Astrocyte of the spinal cord (primary cell): ENCODE data around the gene CHD9NB.

Source experiments
- DNase-seq: peaks from one replicate; pipeline ENCODE4 v3.0.0; 2011; ENCODE audit warnings: low read depth, low spot score
- H3K4me3 ChIP-seq: 2 replicates; pipeline ENCODE4 v1.5.1; 2011; ENCODE audit warnings: low read depth, mild to moderate bottlenecking, low read length, moderate library complexity
- in situ Hi-C: cut with HindIII; loops from 2 replicates; pipeline ENCODE4 v1.10.0; 2017; ENCODE audit warnings: low sequenced_read_pairs
- TF ChIP-seq, protein P1 (sequence below): IDR thresholded peaks from 2 replicates; pipeline ENCODE4 v1.5.1; 2012; ENCODE audit warnings: low read depth, mild to moderate bottlenecking, low read length, inconsistent platforms

The CHD9NB gene

DNA sequence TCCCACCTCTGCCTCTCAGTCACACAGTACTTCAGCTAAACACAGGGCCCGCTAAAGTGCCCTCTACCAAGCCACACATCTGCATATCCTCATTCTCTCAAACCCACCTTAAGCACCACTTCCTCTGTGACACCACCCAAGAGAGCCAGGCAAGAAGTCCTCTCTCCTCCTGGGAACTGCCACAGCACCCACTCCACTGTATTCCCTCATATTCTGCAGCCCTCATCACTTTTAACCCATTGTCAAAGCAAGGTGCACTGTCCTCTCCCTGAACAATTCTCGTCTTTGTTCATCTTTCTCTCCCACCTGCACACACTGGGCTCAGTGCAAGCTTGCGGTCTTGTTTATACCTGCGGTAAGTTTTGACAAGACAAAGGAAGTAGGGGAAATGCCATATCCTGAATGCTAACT lies 15.7 kb upstream of the CHD9NB start:
- TF ChIP-seq, protein P1, sequence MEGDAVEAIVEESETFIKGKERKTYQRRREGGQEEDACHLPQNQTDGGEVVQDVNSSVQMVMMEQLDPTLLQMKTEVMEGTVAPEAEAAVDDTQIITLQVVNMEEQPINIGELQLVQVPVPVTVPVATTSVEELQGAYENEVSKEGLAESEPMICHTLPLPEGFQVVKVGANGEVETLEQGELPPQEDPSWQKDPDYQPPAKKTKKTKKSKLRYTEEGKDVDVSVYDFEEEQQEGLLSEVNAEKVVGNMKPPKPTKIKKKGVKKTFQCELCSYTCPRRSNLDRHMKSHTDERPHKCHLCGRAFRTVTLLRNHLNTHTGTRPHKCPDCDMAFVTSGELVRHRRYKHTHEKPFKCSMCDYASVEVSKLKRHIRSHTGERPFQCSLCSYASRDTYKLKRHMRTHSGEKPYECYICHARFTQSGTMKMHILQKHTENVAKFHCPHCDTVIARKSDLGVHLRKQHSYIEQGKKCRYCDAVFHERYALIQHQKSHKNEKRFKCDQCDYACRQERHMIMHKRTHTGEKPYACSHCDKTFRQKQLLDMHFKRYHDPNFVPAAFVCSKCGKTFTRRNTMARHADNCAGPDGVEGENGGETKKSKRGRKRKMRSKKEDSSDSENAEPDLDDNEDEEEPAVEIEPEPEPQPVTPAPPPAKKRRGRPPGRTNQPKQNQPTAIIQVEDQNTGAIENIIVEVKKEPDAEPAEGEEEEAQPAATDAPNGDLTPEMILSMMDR, result no peak
- DNase-seq, result no peak
- in situ Hi-C loops, result no loop called here
- no peak overlapping the region for H3K4me3 ChIP-seq

DNA sequence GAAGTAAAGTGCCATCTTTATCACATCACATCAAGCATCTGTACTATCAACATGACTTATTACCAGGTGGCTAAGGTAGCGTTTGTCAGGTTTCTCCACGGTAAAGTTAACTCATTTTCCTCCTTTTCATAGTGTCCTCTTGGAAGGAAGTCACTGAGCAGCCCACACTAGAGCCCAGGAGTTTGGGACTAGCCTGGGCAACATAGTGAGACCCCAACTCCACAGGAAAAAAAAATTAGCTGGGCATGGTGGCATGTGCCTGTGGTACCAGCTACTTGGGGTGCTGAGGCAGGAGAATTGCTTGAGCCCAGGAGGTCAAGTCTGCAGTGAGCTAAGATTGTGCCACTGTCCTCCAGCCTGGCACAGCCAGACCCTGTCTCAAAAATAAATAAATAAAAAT lies 15.0 kb upstream of the CHD9NB start:
- no peak overlapping the region for H3K4me3 ChIP-seq
- TF ChIP-seq, protein P1, result no peak
- in situ Hi-C loops, result no loop called here
- no peak for DNase-seq

DNA sequence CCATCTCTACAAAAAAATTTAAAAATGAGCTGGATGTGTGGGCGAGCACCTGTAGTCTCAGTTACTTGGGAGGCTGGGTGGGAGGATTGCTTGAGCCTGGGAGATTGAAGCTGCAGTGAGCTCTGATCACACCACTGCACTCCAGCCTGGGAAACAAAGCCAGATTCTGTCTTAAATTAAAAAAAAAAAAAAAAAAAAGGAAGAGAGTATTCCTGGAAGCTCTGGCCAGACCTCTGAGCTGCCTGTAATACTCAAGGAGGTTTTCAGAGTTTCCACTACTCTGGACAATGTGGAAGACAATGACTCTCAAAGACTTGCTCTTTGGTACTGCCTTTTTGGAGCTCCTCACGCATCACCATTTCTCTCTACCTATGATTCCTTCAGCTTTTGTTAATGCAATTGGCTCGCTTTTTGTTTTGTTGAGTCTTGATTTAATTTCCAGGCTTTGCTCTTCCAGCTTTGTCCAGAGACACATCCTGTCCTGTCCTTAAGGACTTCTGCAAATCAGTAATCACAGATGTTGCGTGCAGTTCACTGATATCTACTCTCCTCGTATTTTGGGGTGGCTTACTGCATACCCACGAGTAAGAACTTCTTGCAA lies 12.9 kb upstream of the CHD9NB start:
- H3K4me3 ChIP-seq, result no peak overlapping the region
- in situ Hi-C loops, result no loop called here
- TF ChIP-seq, protein P1, result no peak
- DNase-seq, result no peak

DNA sequence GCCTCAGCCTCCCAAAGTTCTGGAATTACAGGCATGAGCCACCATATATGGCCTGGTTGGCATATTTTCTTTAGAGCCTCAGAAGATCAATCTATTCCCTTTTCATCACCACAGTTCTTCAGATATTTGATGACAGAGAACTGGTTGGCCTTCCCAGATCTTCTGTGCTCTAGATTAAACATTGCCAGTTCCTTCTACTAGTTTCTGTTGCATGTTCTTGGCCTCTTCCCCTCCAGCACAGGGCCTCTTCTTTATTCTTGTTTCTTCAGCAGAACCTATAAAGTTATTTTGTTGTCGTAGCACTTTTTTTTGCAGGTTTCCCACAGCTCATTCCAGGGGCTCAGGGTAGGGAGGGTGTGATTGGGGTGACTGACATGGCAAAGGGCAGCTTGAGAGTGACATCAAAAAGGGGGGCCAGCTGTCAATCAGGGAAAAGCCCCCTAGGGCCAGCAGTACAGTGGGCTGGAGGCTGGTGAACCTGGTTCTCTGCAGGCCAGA lies 11.4 kb upstream of the CHD9NB start:
- DNase-seq, result no peak
- H3K4me3 ChIP-seq, result no peak overlapping the region
- TF ChIP-seq, protein P1, result no peak
- in situ Hi-C loops, result no loop called here

DNA sequence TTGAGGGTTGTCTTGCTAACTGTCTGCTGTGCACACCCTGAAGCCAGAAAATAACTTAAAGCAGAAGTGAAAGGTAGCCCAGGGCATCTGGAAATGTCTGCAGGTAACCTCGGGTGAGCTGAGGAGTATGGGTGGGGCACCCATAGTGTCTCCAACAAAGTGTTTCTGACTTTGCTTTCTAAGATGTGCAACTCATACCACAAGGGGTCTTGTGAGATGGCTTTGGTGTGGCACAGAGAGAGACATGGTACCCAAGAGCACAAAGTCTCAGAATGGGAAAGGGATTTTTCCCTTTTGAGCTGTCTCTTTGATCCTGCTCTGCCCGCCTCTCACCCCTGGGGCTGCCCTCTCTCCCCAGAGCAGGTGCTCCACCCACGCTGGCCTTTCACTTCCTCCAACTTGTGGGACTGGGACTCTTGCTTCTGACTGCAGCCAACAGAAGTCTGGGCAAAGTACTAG lies 9.0 kb upstream of the CHD9NB start:
- H3K4me3 ChIP-seq, result no peak overlapping the region
- in situ Hi-C loops, result no loop called here
- no peak for DNase-seq
- TF ChIP-seq, protein P1, result no peak

DNA sequence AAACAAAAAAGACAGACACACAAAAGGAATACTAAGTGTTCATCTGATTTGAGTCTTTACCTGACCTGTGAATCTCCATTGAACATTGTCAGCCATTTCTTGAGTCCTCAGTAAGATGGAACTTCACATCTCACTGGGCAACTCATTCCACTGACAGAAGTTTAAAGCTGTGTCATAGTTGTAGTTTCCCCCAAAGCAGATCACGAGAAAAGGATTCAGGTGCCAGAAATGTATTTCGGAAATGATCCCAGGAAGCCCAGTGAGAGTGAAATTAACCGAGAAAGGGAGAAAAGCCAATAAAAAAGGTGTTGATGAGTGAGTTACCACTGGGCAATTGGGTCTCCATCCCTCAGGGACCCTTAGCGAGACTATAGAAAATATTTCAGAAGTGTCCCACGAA lies 8.6 kb upstream of the CHD9NB start:
- H3K4me3 ChIP-seq, result no peak overlapping the region
- in situ Hi-C loops, result no loop called here
- no peak for DNase-seq
- TF ChIP-seq, protein P1, result no peak
